Caco-2 (cell line): ENCODE results near the gene COA7. TPM values are rescaled to one million over a fixed set of nuclear protein-coding genes. Genes with fewer than 3 reads are reported as not detected.

Experiments
- BruUV-seq: library from RNA; stranded (reverse); fragments of 400-500 nt; replicated peaks from 2 replicates; lab custom pipeline; 2021; lab: Mats Ljungman, UMichigan
- CTCF ChIA-PET: fragments of 300-600 bp; sonication (Branson Sonifier 250); formaldehyde crosslinking; loops from one replicate; lab custom pipeline; 2022; ENCODE audit warnings: antibody characterized with exemption; lab: Charles Lee
- POLR2A ChIA-PET: fragments of 300-600 bp; sonication (Branson Sonifier 250); formaldehyde crosslinking; loops from one replicate; lab custom pipeline; 2022; ENCODE audit warnings: antibody characterized with exemption; lab: Charles Lee
- DNase-seq, 2 experiments: peaks; one replicate each; pipeline versions ENCODE4 v3.0.0 to v3.0.0-alpha.2; 2020 to 2022
- H3K27me3 ChIP-seq: replicated peaks from 2 replicates; pipeline ENCODE4 v1.6.0; 2011; ENCODE audit warnings: low read length; ENCODE audit not compliant: control insufficient read depth, insufficient read depth
- H3K36me3 ChIP-seq: 2 replicates; pipeline ENCODE4 v1.5.1; 2011; ENCODE audit warnings: low read length; ENCODE audit not compliant: control insufficient read depth, insufficient read depth
- H3K4me1 ChIP-seq: fragments of 250-450 bp; sonication (Bioruptor Pico); 2 replicates; pipeline ENCODE4 v1.5.1; 2020; ENCODE audit warnings: mild to moderate bottlenecking
- H3K4me3 ChIP-seq: 2 replicates; pipeline ENCODE4 v1.5.1; 2011; ENCODE audit warnings: low read depth, mild to moderate bottlenecking, control low read depth, low read length
- H3K9me3 ChIP-seq: fragments of 250-450 bp; sonication (Bioruptor Pico); 2 replicates; pipeline ENCODE4 v1.5.1; 2020; ENCODE audit warnings: mild to moderate bottlenecking, moderate library complexity
- H3K27ac Mint-ChIP-seq: one replicate; pipeline ENCODE4 v1.8.0; 2022; ENCODE audit warnings: mixed read lengths; ENCODE audit not compliant: unreplicated experiment
- H3K27me3 Mint-ChIP-seq: one replicate; pipeline ENCODE4 v1.8.0; 2022; ENCODE audit warnings: mixed read lengths; ENCODE audit not compliant: insufficient read depth, unreplicated experiment
- H3K36me3 Mint-ChIP-seq: one replicate; pipeline ENCODE4 v1.8.0; 2022; ENCODE audit warnings: mild to moderate bottlenecking, mixed read lengths; ENCODE audit not compliant: insufficient read depth, unreplicated experiment
- H3K4me1 Mint-ChIP-seq: one replicate; pipeline ENCODE4 v1.8.0; 2022; ENCODE audit warnings: low read depth, mixed read lengths; ENCODE audit not compliant: unreplicated experiment
- H3K4me3 Mint-ChIP-seq: one replicate; pipeline ENCODE4 v1.8.0; 2022; ENCODE audit warnings: mild to moderate bottlenecking, moderate library complexity, mixed read lengths; ENCODE audit not compliant: unreplicated experiment
- H3K9me3 Mint-ChIP-seq: one replicate; pipeline ENCODE4 v1.8.0; 2022; ENCODE audit warnings: mixed read lengths; ENCODE audit not compliant: unreplicated experiment
- CTCF ChIP-seq, 2 experiments: fragments of 200-600 bp in 1 of 2; IDR thresholded peaks; 1 replicate in 1 of 2; 2 replicates in 1 of 2; pipeline versions ENCODE4 v1.5.1 to v1.8.0; 2011 to 2022; ENCODE audit warnings: antibody characterized with exemption in 1 of 2, control low read depth in 1 of 2, inconsistent platforms in 1 of 2, low read depth in 1 of 2, low read length in 1 of 2, mild to moderate bottlenecking in 1 of 2, moderate library complexity in 1 of 2; ENCODE audit not compliant: insufficient read depth in 1 of 2, severe bottlenecking in 1 of 2, unreplicated experiment in 1 of 2
- intact Hi-C: fragments of 100-400 bp; cut with micrococcal nuclease; formaldehyde crosslinking; loops from one replicate; pipeline ENCODE4 v1.10.0; 2022; ENCODE audit not compliant: unreplicated experiment
- total RNA-seq: library from RNA; stranded (reverse); gene quantifications from 2 replicates; pipeline ENCODE4 v1.2.3, GENCODE V29; 2022

The COA7 gene
- total RNA-seq, 1 experiment from 2014 or later = 40.2 TPM

- H3K4me1 Mint-ChIP-seq = peaks cover 6% of the 10 kb centered on the region
- no peak overlapping the region for H3K4me3 Mint-ChIP-seq
- no peak for TF ChIP-seq CTCF (IDR thresholded peaks at IDR 0.05; ENCODE audit: insufficient read depth in 1 of 2, low read depth in 1 of 2, low read length in 1 of 2, severe bottlenecking in 1 of 2, unreplicated experiment in 1 of 2)
- no peak overlapping the region for H3K27ac Mint-ChIP-seq
- H3K27me3 Mint-ChIP-seq = no peaks in the 10 kb centered on the region
- no peaks in the 10 kb centered on the region for H3K27me3 ChIP-seq
- ChIA-PET CTCF (no interaction called here), POLR2A (no interaction called here)
- no peak for DNase-seq
- H3K9me3 Mint-ChIP-seq = no peaks in the 10 kb centered on the region
- no peaks in the 10 kb centered on the region for H3K9me3 ChIP-seq
- no peaks in the 10 kb centered on the region for H3K36me3 ChIP-seq
- H3K4me3 ChIP-seq = no peak overlapping the region
- intact Hi-C loops = no loop called here
- no peaks in the 10 kb centered on the region for H3K4me1 ChIP-seq
- H3K36me3 Mint-ChIP-seq = peaks cover 16% of the 10 kb centered on the region
- BruUV-seq = no TSS peak
Measured at GRCh38 chr1:52681136-52681535, 17.0 kb downstream of the COA7 start.

- ChIA-PET POLR2A (interaction anchor here (0.6 kb wide), 1 partner anchor 128 kb away, joined by 5 read pairs; the partner anchor contains the start of gene TUT4), CTCF (no interaction called here)
- intact Hi-C loops = no loop called here
Measured at GRCh38 chr1:52680353-52680752, 17.8 kb downstream of the COA7 start.

DNA sequence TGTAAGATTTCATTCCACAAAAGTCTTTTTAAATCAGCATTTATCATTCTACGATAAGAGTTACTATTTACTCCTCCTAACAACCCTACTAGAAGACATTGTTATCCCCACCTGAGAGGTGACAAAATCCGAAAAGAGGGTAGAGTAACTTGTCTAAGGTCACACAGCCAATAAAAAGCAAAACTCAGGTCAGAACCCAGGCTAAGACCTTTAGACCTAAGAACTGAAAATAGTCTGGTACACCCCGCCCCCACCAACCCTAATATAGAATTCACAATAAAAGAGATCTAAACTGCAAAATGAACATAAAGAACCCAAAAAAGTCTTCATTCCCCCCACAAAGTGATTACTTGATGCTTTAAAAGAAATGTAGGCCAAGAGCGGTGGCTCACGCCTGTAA, 18.6 kb downstream of the COA7 start:
- H3K4me3 Mint-ChIP-seq = no peak overlapping the region
- ChIA-PET POLR2A (no interaction called here), CTCF (interaction anchor here (0.7 kb wide), 1 partner anchor 498 kb away, joined by 3 read pairs; no protein-coding TSS in a partner anchor)
- H3K27me3 Mint-ChIP-seq = no peaks in the 10 kb centered on the region
- Histone ChIP-seq H3K4me3 (no peak overlapping the region), H3K27me3 (no peaks in the 10 kb centered on the region), H3K4me1 (peaks cover 5% of the 10 kb centered on the region; the same call in 1 of the 2 replicates), H3K36me3 (no peaks in the 10 kb centered on the region), H3K9me3 (no peaks in the 10 kb centered on the region)
- BruUV-seq = no TSS peak
- H3K27ac Mint-ChIP-seq = no peak overlapping the region
- H3K36me3 Mint-ChIP-seq = peaks cover 6% of the 10 kb centered on the region
- intact Hi-C loops = no loop called here
- no peaks in the 10 kb centered on the region for H3K9me3 Mint-ChIP-seq
- peaks cover 6% of the 10 kb centered on the region for H3K4me1 Mint-ChIP-seq
- DNase-seq = no peak
- no peak for TF ChIP-seq CTCF (IDR thresholded peaks at IDR 0.05; ENCODE audit: insufficient read depth in 1 of 2, low read depth in 1 of 2, low read length in 1 of 2, severe bottlenecking in 1 of 2, unreplicated experiment in 1 of 2)

More at GRCh38 chr1:52680353-52680752, 17.8 kb downstream of the COA7 start:
- Histone ChIP-seq H3K27me3 (no peaks in the 10 kb centered on the region), H3K4me3 (no peak overlapping the region), H3K4me1 (no peaks in the 10 kb centered on the region), H3K9me3 (no peaks in the 10 kb centered on the region), H3K36me3 (no peaks in the 10 kb centered on the region)
- DNase-seq = no peak
- Mint-ChIP-seq H3K27me3 (no peaks in the 10 kb centered on the region), H3K27ac (no peak overlapping the region), H3K4me3 (no peak overlapping the region), H3K9me3 (no peaks in the 10 kb centered on the region), H3K36me3 (peaks cover 9% of the 10 kb centered on the region), H3K4me1 (peaks cover 6% of the 10 kb centered on the region)
- TF ChIP-seq CTCF (IDR thresholded peaks at IDR 0.05; ENCODE audit: insufficient read depth in 1 of 2, low read depth in 1 of 2, low read length in 1 of 2, severe bottlenecking in 1 of 2, unreplicated experiment in 1 of 2) = no peak
- BruUV-seq = no TSS peak
